ENCODE data around the gene MRPS9.

Gene MRPS9

GRCh38 chr2:105037572-105038382 is at the start of gene MRPS9:
TSS of gene MRPS9 (plus strand) at chr2:105038069. CDS start at chr2:105038093, 24 bp downstream.
- peak; percentile 98 for DNase-seq

- no peak for DNase-seq
Measured at GRCh38 chr2:105005181-105005951, 32.5 kb upstream of the MRPS9 start.

GRCh38 chr2:105007367-105007766 is 30.5 kb upstream of the MRPS9 start:
- DNase-seq: no peak

GRCh38 chr2:105032476-105032875 is 5.4 kb upstream of the MRPS9 start:
- DNase-seq: no peak

GRCh38 chr2:105034170-105034569 is 3.7 kb upstream of the MRPS9 start:
- DNase-seq: no peak

GRCh38 chr2:105038383-105039061 is 653 bp downstream of the MRPS9 start:
- DNase-seq: no peak

GRCh38 chr2:105039559-105039958 is 1.7 kb downstream of the MRPS9 start:
- DNase-seq: no peak

- no peak for DNase-seq
Measured at GRCh38 chr2:105042189-105042588, 4.3 kb downstream of the MRPS9 start.

- DNase-seq: no peak
Measured at GRCh38 chr2:105052773-105053172, 14.9 kb downstream of the MRPS9 start.

- DNase-seq: no peak
Measured at GRCh38 chr2:105055613-105056012, 17.7 kb downstream of the MRPS9 start.

- no peak for DNase-seq
Measured at GRCh38 chr2:105056245-105056644, 18.4 kb downstream of the MRPS9 start.

- no peak for DNase-seq
Measured at GRCh38 chr2:105057005-105057404, 19.1 kb downstream of the MRPS9 start.

- DNase-seq: no peak
Measured at GRCh38 chr2:105061560-105061959, 23.7 kb downstream of the MRPS9 start.

- no peak for DNase-seq
Measured at GRCh38 chr2:105062158-105062557, 24.3 kb downstream of the MRPS9 start.

GRCh38 chr2:105068387-105068786 is 30.5 kb downstream of the MRPS9 start:
- no peak for DNase-seq

GRCh38 chr2:105068875-105069274 is 31.0 kb downstream of the MRPS9 start:
- DNase-seq: no peak

GRCh38 chr2:105070010-105070865 is 32.4 kb downstream of the MRPS9 start:
- DNase-seq: no peak

- no peak for DNase-seq
Measured at GRCh38 chr2:105071379-105071778, 33.5 kb downstream of the MRPS9 start.

- no peak for DNase-seq
Measured at GRCh38 chr2:105072039-105072438, 34.2 kb downstream of the MRPS9 start.

GRCh38 chr2:105073591-105073990 is 35.7 kb downstream of the MRPS9 start:
- no peak for DNase-seq

GRCh38 chr2:105076121-105076520 is 38.3 kb downstream of the MRPS9 start:
- DNase-seq: no peak

GRCh38 chr2:105078906-105079495 is 41.1 kb downstream of the MRPS9 start:
- no peak for DNase-seq

Measured in inflammatory macrophage treated with lipopolysaccharide for 4 hours (primary cell).